ENCODE results near the gene YIPF2.

Gene YIPF2

GRCh38 chr19:10872546-10873107 is 55.8 kb downstream of the YIPF2 start:
- DNase-seq, result no peak

All from cerebellar nuclear complex (tissue), 1 donor.